ENCODE data around the gene PGM1. TPM values are rescaled to one million over a fixed set of nuclear protein-coding genes. Genes with fewer than 3 reads are reported as not detected.
A peak's percentile ranks its signal among the peaks of the same experiment; 100 is the strongest.

The PGM1 gene
- total and polyA plus RNA-seq, 2 experiments from 2014 or later = 118 to 128 TPM

DNA sequence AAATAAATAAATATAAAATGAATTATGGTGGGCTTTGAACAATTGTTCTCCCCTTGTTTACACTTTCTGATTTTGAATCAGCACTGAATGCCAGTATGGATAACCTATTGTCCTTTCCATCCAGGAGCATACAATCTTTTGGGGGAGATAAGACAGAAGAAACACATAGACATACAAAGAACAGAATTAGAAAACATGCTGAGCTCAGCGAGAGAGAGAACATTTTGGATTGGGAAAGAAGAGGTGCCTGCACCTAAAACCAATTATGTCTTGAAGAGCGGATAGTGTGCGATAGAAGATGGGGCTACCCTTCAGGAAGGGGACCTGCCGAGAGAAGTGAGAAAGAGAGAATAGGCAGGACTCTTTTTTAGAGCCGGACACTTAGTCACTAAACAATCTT, 6.6 kb downstream of the PGM1 start:
- WGBS, 2 experiments (ENCODE audit: low coverage in 1 of 2, low lambda C conversion rate in 2 of 2, missing lambda C conversion rate in 2 of 2) = 97 to 98% methylated on average over 5 of the region's 5 CpGs
- H3K27me3 ChIP-seq (replicated peaks; ENCODE audit: insufficient read depth) = no peaks in the 10 kb centered on the region
- no peaks in the 10 kb centered on the region for H3K9me3 ChIP-seq (ENCODE audit: low read depth)
- H2AFZ ChIP-seq = no peak overlapping the region
- H3K4me3 ChIP-seq = no peak overlapping the region
- in situ Hi-C loops (cut with MboI) = loop anchor here (25.0 kb wide), 1 partner anchor 638 kb away; no protein-coding TSS in a partner anchor
- 0 out of 2 replicates have a peak, but pooled peaks cover 4% of the 10 kb centered on the region for H4K20me1 ChIP-seq (ENCODE audit: insufficient read depth)
- H3K4me2 ChIP-seq (ENCODE audit: unreplicated experiment) = no peak overlapping the region
- no peak for DNase-seq
- H3K4me1 ChIP-seq (ENCODE audit: insufficient read depth) = no peaks in the 10 kb centered on the region
- H3K9ac ChIP-seq = no peak overlapping the region
- no peaks in the 10 kb centered on the region for H3K36me3 ChIP-seq (ENCODE audit: low read depth)
- no peaks in the 10 kb centered on the region; the same call in 1 of the 2 replicates for H3F3A ChIP-seq (ENCODE audit: insufficient read depth)
- no peaks in the 10 kb centered on the region for H3K9me2 ChIP-seq (ENCODE audit: insufficient read depth)
- H3K79me2 ChIP-seq (ENCODE audit: insufficient read depth) = peaks cover 93% of the 10 kb centered on the region
- H3K27ac ChIP-seq = no peak overlapping the region
- TF ChIP-seq EZH2 (IDR thresholded peaks at IDR 0.05; ENCODE audit: insufficient read depth, poor library complexity, severe bottlenecking) = no peak
- no peak for TF ChIP-seq EZH2phosphoT487 (IDR thresholded peaks at IDR 0.05; ENCODE audit: insufficient read depth, low read depth)

GRCh38 chr1:63600248-63600647, 7.0 kb downstream of the PGM1 start:
- Histone ChIP-seq H3K9ac (no peak overlapping the region), H4K20me1 (ENCODE audit: insufficient read depth) (0 out of 2 replicates have a peak, but pooled peaks cover 4% of the 10 kb centered on the region), H3K9me3 (ENCODE audit: low read depth) (no peaks in the 10 kb centered on the region), H3K27ac (no peak overlapping the region), H3K4me3 (no peak overlapping the region), H3K4me2 (ENCODE audit: unreplicated experiment) (no peak overlapping the region), H3K9me2 (ENCODE audit: insufficient read depth) (no peaks in the 10 kb centered on the region), H3K79me2 (ENCODE audit: insufficient read depth) (peaks cover 93% of the 10 kb centered on the region), H3F3A (ENCODE audit: insufficient read depth) (no peaks in the 10 kb centered on the region; the same call in 1 of the 2 replicates), H3K4me1 (ENCODE audit: insufficient read depth) (no peaks in the 10 kb centered on the region), H3K27me3 (replicated peaks; ENCODE audit: insufficient read depth) (no peaks in the 10 kb centered on the region), H3K36me3 (ENCODE audit: low read depth) (no peaks in the 10 kb centered on the region), H2AFZ (no peak overlapping the region)
- TF ChIP-seq EZH2 (IDR thresholded peaks at IDR 0.05; ENCODE audit: insufficient read depth, poor library complexity, severe bottlenecking) (no peak), EZH2phosphoT487 (IDR thresholded peaks at IDR 0.05; ENCODE audit: insufficient read depth, low read depth) (no peak)
- in situ Hi-C loops (cut with MboI) = loop anchor here (25.0 kb wide), 1 partner anchor 637 kb away; no protein-coding TSS in a partner anchor
- no peak for DNase-seq
- 87 to 93% methylated on average over 5 of the region's 5 CpGs for WGBS, 2 experiments (ENCODE audit: low coverage in 1 of 2, low lambda C conversion rate in 2 of 2, missing lambda C conversion rate in 2 of 2)

- Histone ChIP-seq H3K4me3 (no peak overlapping the region), H3K36me3 (ENCODE audit: low read depth) (no peaks in the 10 kb centered on the region), H3F3A (ENCODE audit: insufficient read depth) (no peaks in the 10 kb centered on the region), H3K9me3 (ENCODE audit: low read depth) (no peaks in the 10 kb centered on the region), H4K20me1 (ENCODE audit: insufficient read depth) (0 out of 2 replicates have a peak, but pooled peaks cover 4% of the 10 kb centered on the region), H2AFZ (no peak overlapping the region), H3K9me2 (ENCODE audit: insufficient read depth) (no peaks in the 10 kb centered on the region), H3K79me2 (ENCODE audit: insufficient read depth) (peaks cover 91% of the 10 kb centered on the region), H3K27me3 (replicated peaks; ENCODE audit: insufficient read depth) (no peaks in the 10 kb centered on the region), H3K27ac (no peak overlapping the region), H3K9ac (no peak overlapping the region), H3K4me2 (ENCODE audit: unreplicated experiment) (no peak overlapping the region), H3K4me1 (ENCODE audit: insufficient read depth) (no peaks in the 10 kb centered on the region)
- DNase-seq = peak; percentile 40
- TF ChIP-seq EZH2phosphoT487 (IDR thresholded peaks at IDR 0.05; ENCODE audit: insufficient read depth, low read depth) = no peak
- TF ChIP-seq EZH2 (IDR thresholded peaks at IDR 0.05; ENCODE audit: insufficient read depth, poor library complexity, severe bottlenecking) = no peak
- in situ Hi-C loops (cut with MboI) = loop anchor here (25.0 kb wide), 1 partner anchor 636 kb away; no protein-coding TSS in a partner anchor
- WGBS, 2 experiments (ENCODE audit: low coverage in 1 of 2, low lambda C conversion rate in 2 of 2, missing lambda C conversion rate in 2 of 2) = 90% methylated on average over 3 of the region's 3 CpGs
Observed at GRCh38 chr1:63601061-63601460, 7.8 kb downstream of the PGM1 start.

DNA sequence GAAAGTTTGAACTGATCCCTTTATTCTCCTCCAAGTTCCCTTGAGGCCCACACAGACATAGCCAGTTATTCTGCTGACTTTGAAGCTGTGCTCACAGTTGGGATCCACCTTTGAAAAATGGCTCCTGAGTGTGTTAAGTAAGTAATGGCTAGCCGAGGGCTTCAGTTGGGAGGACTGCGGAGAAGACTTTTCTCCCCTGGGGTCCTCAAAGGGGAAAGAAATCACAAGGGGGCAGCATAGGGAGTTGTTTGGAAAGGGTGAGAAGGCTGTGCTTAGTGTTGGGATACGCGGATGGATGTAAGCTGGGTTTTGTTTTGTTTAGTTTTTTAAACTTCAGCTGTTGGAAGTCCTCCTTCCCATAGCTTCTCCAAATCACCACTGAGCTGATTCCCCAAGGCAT, 8.3 kb downstream of the PGM1 start:
- no peaks in the 10 kb centered on the region for H3K27me3 ChIP-seq (replicated peaks; ENCODE audit: insufficient read depth)
- in situ Hi-C loops (cut with MboI) = loop anchor here (25.0 kb wide), 1 partner anchor 636 kb away; no protein-coding TSS in a partner anchor
- H3K36me3 ChIP-seq (ENCODE audit: low read depth) = no peaks in the 10 kb centered on the region
- no peaks in the 10 kb centered on the region for H3F3A ChIP-seq (ENCODE audit: insufficient read depth)
- no peaks in the 10 kb centered on the region for H3K9me3 ChIP-seq (ENCODE audit: low read depth)
- H3K79me2 ChIP-seq (ENCODE audit: insufficient read depth) = peaks cover 91% of the 10 kb centered on the region
- DNase-seq = no peak
- no peak overlapping the region for H3K4me3 ChIP-seq
- 0 out of 2 replicates have a peak, but pooled peaks cover 4% of the 10 kb centered on the region for H4K20me1 ChIP-seq (ENCODE audit: insufficient read depth)
- no peak overlapping the region for H3K9ac ChIP-seq
- TF ChIP-seq EZH2phosphoT487 (IDR thresholded peaks at IDR 0.05; ENCODE audit: insufficient read depth, low read depth) = no peak
- no peak for TF ChIP-seq EZH2 (IDR thresholded peaks at IDR 0.05; ENCODE audit: insufficient read depth, poor library complexity, severe bottlenecking)
- no peak overlapping the region for H2AFZ ChIP-seq
- no peaks in the 10 kb centered on the region for H3K9me2 ChIP-seq (ENCODE audit: insufficient read depth)
- H3K27ac ChIP-seq = no peak overlapping the region
- WGBS, 2 experiments (ENCODE audit: low coverage in 1 of 2, low lambda C conversion rate in 2 of 2, missing lambda C conversion rate in 2 of 2) = 75 to 77% methylated on average over 4 of the region's 4 CpGs
- H3K4me1 ChIP-seq (ENCODE audit: insufficient read depth) = no peaks in the 10 kb centered on the region
- no peak overlapping the region for H3K4me2 ChIP-seq (ENCODE audit: unreplicated experiment)
